GM12878 (cell line): ENCODE measurements around the gene POU4F3. TPM values are rescaled to one million over a fixed set of nuclear protein-coding genes. Genes with fewer than 3 reads are reported as not detected.

Experiments used
- ATAC-seq: fragments of 200-7000 bp; cut with Tn5 transposase; 3 replicates; pipeline ENCODE4 v1.9.1; 2020; ENCODE audit warnings: mild to moderate bottlenecking, moderate library complexity
- BruUV-seq: library from RNA; stranded (reverse); fragments of 400-500 nt; replicated peaks from 2 replicates; lab custom pipeline; 2021; lab: Mats Ljungman, UMichigan
- CTCF ChIA-PET: fragments of 300-600 bp; sonication (Branson Sonifier 250); formaldehyde crosslinking; extraction: SDS; loops from one replicate; lab custom pipeline; 2021; ENCODE audit warnings: inconsistent platforms; lab: Yijun Ruan, JAX
- POLR2A ChIA-PET: fragments of 350-600 bp; formaldehyde crosslinking; extraction: SDS; loops from one replicate; lab custom pipeline; 2021; ENCODE audit warnings: inconsistent platforms; lab: Charles Lee
- RAD21 ChIA-PET: fragments of 300-600 bp; sonication (Branson Sonifier 250); formaldehyde crosslinking; loops from one replicate; lab custom pipeline; 2023; ENCODE audit warnings: antibody characterized with exemption; ENCODE audit not compliant: unreplicated experiment; lab: Charles Lee
- SMC1A ChIA-PET: fragments of 300-600 bp; sonication (Branson Sonifier 250); formaldehyde crosslinking; loops from one replicate; lab custom pipeline; 2023; ENCODE audit not compliant: unreplicated experiment, uncharacterized antibody; lab: Charles Lee
- DNase-seq: peaks from one replicate; pipeline ENCODE4 v3.0.0-alpha.2; 2011; ENCODE audit warnings: low read depth, low spot score
- FAIRE-seq: peaks from 3 replicates; lab custom pipeline; 2011; peaks lifted over from hg19 to GRCh38; lab: Jason Lieb, UNC
- H2AFZ ChIP-seq: 2 replicates; pipeline ENCODE4 v1.6.0; 2011; ENCODE audit warnings: low read depth, low read length, control low read depth; ENCODE audit not compliant: control insufficient read depth
- H3K27ac ChIP-seq: 2 replicates; pipeline ENCODE4 v1.5.1; 2011; ENCODE audit warnings: control low read depth; ENCODE audit not compliant: control insufficient read depth, insufficient read depth
- H3K27me3 ChIP-seq, 2 experiments: replicated peaks in 1 of 2; 2 replicates each; pipeline versions ENCODE4 v1.6.0 to v1.6.1; 2011; ENCODE audit warnings: low read length in 1 of 2; ENCODE audit not compliant: control insufficient read depth in 2 of 2, insufficient read depth in 2 of 2
- H3K36me3 ChIP-seq, 2 experiments: 2 replicates each; pipeline ENCODE4 v1.5.1; 2011; ENCODE audit warnings: low read length in 1 of 2; ENCODE audit not compliant: control insufficient read depth in 2 of 2, insufficient read depth in 2 of 2
- H3K4me1 ChIP-seq: 2 replicates; pipeline ENCODE4 v1.6.1; 2011; ENCODE audit warnings: mild to moderate bottlenecking, low read length, moderate library complexity, mixed read lengths; ENCODE audit not compliant: control insufficient read depth, insufficient read depth
- H3K4me2 ChIP-seq: 2 replicates; pipeline ENCODE4 v1.6.0; 2011; ENCODE audit warnings: control low read depth; ENCODE audit not compliant: control insufficient read depth, insufficient read depth
- H3K4me3 ChIP-seq: fragments of 200-600 bp; sonication (generic); 2 replicates; pipeline ENCODE4 v1.5.1; 2016
- H3K79me2 ChIP-seq: 2 replicates; pipeline ENCODE4 v1.6.0; 2011; ENCODE audit warnings: low read length; ENCODE audit not compliant: control insufficient read depth, insufficient read depth
- H3K9ac ChIP-seq: 2 replicates; pipeline ENCODE4 v1.8.0; 2011; ENCODE audit warnings: low read length, control low read depth, mixed read lengths; ENCODE audit not compliant: control insufficient read depth, insufficient read depth
- H3K9me3 ChIP-seq: replicated peaks from 3 replicates; pipeline ENCODE4 v1.5.1; 2011; ENCODE audit warnings: mild to moderate bottlenecking, low read length; ENCODE audit not compliant: control insufficient read depth, insufficient read depth
- H4K20me1 ChIP-seq: 2 replicates; pipeline ENCODE4 v1.6.0; 2011; ENCODE audit not compliant: control insufficient read depth, insufficient read depth
- KLF5 ChIP-seq: fragments of 450-650 bp; IDR thresholded peaks from 2 replicates; pipeline ENCODE4 v1.6.1; 2014; ENCODE audit warnings: mild to moderate bottlenecking; ENCODE audit not compliant: partially characterized antibody
- PAX5 ChIP-seq: IDR thresholded peaks from 2 replicates; pipeline ENCODE4 v1.6.1; 2011; ENCODE audit warnings: low read depth, low read length, borderline replicate concordance
- RBBP5 ChIP-seq: fragments of 200-600 bp; sonication (generic); conservative IDR thresholded peaks from 2 replicates; pipeline ENCODE4 v1.6.1; 2016
- ZNF687 ChIP-seq: fragments of 450-650 bp; IDR thresholded peaks from 2 replicates; pipeline ENCODE4 v1.6.1; 2017; ENCODE audit warnings: mild to moderate bottlenecking, moderate library complexity
- WGBS: methylation state at CpG from one replicate; pipeline ENCODE4 v1.1.6; 2016; ENCODE audit warnings: low lambda C conversion rate; ENCODE audit not compliant: insufficient replicate concordance, insufficient coverage; ENCODE audit errors: missing lambda C conversion rate; 5-methylcytosine and 5-hydroxymethylcytosine counted together
- in situ Hi-C: fragments of 300-500 bp; cut with MboI; formaldehyde crosslinking; loops from 9 replicates; pipeline ENCODE4 v1.14.3; 2018; ENCODE audit warnings: mixed read lengths
- intact Hi-C: fragments of 100-400 bp; cut with micrococcal nuclease; formaldehyde crosslinking; loops from one replicate; pipeline ENCODE4 v1.14.2; 2022; ENCODE audit not compliant: unreplicated experiment
- polyA plus RNA-seq, 11 experiments: library from polyadenylated mRNA; depleted of rRNA in 4 of 11; unstranded in 6 of 11; stranded (reverse) in 5 of 11; fragments of >200 nt; fragmentation: Nextera tagmentation in 4 of 11; fragmentation: Illumina TruSeq in 1 of 11; extraction: Ambion mirVana in 4 of 11; extraction: Trizol in 1 of 11; gene quantifications; 1 replicate in 1 of 11; 2 replicates in 10 of 11; pipeline versions ENCODE4 v1.2.1 to v1.2.3, GENCODE V29; 2011 to 2016; ENCODE audit warnings: inconsistent platforms in 2 of 11, missing spikeins in 2 of 11, low read depth in 1 of 11
- total RNA-seq, 4 experiments: library from RNA; depleted of rRNA in 3 of 4; stranded (reverse); fragments of >200 nt in 3 of 4; fragmentation: Illumina TruSeq in 1 of 4; extraction: Trizol in 1 of 4; gene quantifications; 2 replicates each; pipeline versions ENCODE4 v1.2.1 to v1.2.3, GENCODE V29; 2013 to 2021
- TF ChIP-seq, protein P1 (sequence below): fragments of 450-650 bp; IDR thresholded peaks from 2 replicates; pipeline ENCODE4 v1.6.1; 2017; ENCODE audit warnings: borderline replicate concordance

Gene POU4F3
- total and polyA plus RNA-seq, 10 of the 15 experiments (the other 5 are each of a cell fraction or from before 2014, with no cell fraction given), result 0.03 to 0.19 (median 0.08) TPM; not detected in 5

DNA sequence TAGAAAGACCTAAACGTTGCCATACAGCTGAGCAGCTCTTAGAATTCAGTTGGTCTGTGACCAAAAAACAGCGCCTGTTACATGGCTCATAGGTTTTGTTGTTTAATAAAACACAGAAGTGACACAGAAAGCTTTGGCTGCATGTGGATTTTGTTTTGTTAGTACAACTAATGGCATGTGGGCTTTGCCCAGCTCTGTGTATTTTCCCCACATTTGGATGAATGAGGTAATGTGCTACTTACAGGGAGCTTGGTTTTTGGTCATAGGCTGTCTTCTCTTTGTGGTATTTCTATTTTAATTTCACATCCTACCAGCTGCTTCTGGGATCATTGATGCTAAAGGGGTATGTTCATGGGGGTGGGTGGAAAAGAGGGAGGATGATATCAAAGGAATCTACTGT lies 37.0 kb upstream of the POU4F3 start:
- BruUV-seq, result no TSS peak
- ChIA-PET CTCF (interaction anchor here (0.8 to 1.3 kb wide), 2 partner anchors 11 to 17 kb away, joined by 3 read pairs; no protein-coding TSS in a partner anchor), POLR2A (no interaction called here), RAD21 (no interaction called here), SMC1A (interaction anchor here (1.4 kb wide), 1 partner anchor 11 kb away, joined by 3 read pairs; no protein-coding TSS in a partner anchor)
- Histone ChIP-seq H3K4me3 (no peak overlapping the region), H3K27me3 (no peaks in the 10 kb centered on the region; a peak in 1 of 4 replicates), H3K27ac (no peak overlapping the region), H3K9me3 (no peaks in the 10 kb centered on the region), H3K79me2 (no peaks in the 10 kb centered on the region), H3K4me1 (no peaks in the 10 kb centered on the region), H3K9ac (no peak overlapping the region), H4K20me1 (no peaks in the 10 kb centered on the region), H3K36me3 (no peaks in the 10 kb centered on the region), H2AFZ (no peak overlapping the region), H3K4me2 (no peak overlapping the region)
- DNase-seq (no peak), FAIRE-seq (no peak), ATAC-seq (no peak)
- 2% methylated on average over 2 of the region's 2 CpGs for WGBS
- in situ Hi-C loops, result no loop called here
- intact Hi-C loops, result no loop called here
- TF ChIP-seq ZNF687 (no peak), PAX5 (no peak), KLF5 (no peak), RBBP5 (no peak)
- TF ChIP-seq, protein P1, sequence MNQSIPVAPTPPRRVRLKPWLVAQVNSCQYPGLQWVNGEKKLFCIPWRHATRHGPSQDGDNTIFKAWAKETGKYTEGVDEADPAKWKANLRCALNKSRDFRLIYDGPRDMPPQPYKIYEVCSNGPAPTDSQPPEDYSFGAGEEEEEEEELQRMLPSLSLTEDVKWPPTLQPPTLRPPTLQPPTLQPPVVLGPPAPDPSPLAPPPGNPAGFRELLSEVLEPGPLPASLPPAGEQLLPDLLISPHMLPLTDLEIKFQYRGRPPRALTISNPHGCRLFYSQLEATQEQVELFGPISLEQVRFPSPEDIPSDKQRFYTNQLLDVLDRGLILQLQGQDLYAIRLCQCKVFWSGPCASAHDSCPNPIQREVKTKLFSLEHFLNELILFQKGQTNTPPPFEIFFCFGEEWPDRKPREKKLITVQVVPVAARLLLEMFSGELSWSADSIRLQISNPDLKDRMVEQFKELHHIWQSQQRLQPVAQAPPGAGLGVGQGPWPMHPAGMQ, result no peak
